ENCODE measurements around the gene DBNDD2. TPM values are rescaled to one million over a fixed set of nuclear protein-coding genes. Genes with fewer than 3 reads are reported as not detected.

Gene DBNDD2
- total and polyA plus RNA-seq, 5 donors, result 163 to 228 (median 180) TPM

GRCh38 chr20:45378191-45378590, 29.9 kb upstream of the DBNDD2 start, which contains the start of gene TP53TG5:
TP53TG5 (minus strand) TSS chr20:45378325; CDS start chr20:45378236, 89 bp downstream.
- no peak for ATAC-seq
- Histone ChIP-seq H3K4me3 (ENCODE audit: low read length) (no peak within 1 kb of the TSS), H3K27ac (ENCODE audit: low read length) (no peak within 1 kb of the TSS), H3K4me1 (ENCODE audit: control insufficient read depth, insufficient read depth, low read length) (no peaks in the 10 kb centered on the region), H3K9me3 (ENCODE audit: control insufficient read depth, low read length) (no peaks in the 10 kb centered on the region), H3K27me3 (ENCODE audit: control insufficient read depth, insufficient read depth) (no peaks in the 10 kb centered on the region)
- intact Hi-C loops (cut with DNase I), result loop anchor here in 2 of 4 donors (5.0 to 10.0 kb wide), 2 partner anchors 57 to 59 kb away; no protein-coding TSS in a partner anchor
- 85% methylated on average over 1 of the region's 1 CpG for WGBS
- DNase-seq, result no peak

- H3K9me3 ChIP-seq (ENCODE audit: control insufficient read depth, low read length), result no peaks in the 10 kb centered on the region
- H3K4me3 ChIP-seq (ENCODE audit: low read length), result no peak overlapping the region
- DNase-seq, result no peak
- 87% methylated on average over 1 of the region's 1 CpG for WGBS
- intact Hi-C loops (cut with DNase I), result no loop called here
- H3K27ac ChIP-seq (ENCODE audit: low read length), result no peak overlapping the region
- no peaks in the 10 kb centered on the region for H3K27me3 ChIP-seq (ENCODE audit: control insufficient read depth, insufficient read depth)
- no peaks in the 10 kb centered on the region for H3K4me1 ChIP-seq (ENCODE audit: control insufficient read depth, insufficient read depth, low read length)
- ATAC-seq, result no peak
Measured at GRCh38 chr20:45387274-45387673, 20.8 kb upstream of the DBNDD2 start.

- intact Hi-C loops (cut with DNase I), result no loop called here
- Histone ChIP-seq H3K27ac (ENCODE audit: low read length) (no peak overlapping the region), H3K27me3 (ENCODE audit: control insufficient read depth, insufficient read depth) (no peaks in the 10 kb centered on the region), H3K4me3 (ENCODE audit: low read length) (no peak overlapping the region), H3K9me3 (ENCODE audit: control insufficient read depth, low read length) (no peaks in the 10 kb centered on the region), H3K4me1 (ENCODE audit: control insufficient read depth, insufficient read depth, low read length) (no peaks in the 10 kb centered on the region)
- ATAC-seq (no peak), DNase-seq (no peak)
- 95% methylated on average over 2 of the region's 2 CpGs for WGBS
Measured at GRCh38 chr20:45390931-45391330, 17.2 kb upstream of the DBNDD2 start.

GRCh38 chr20:45391559-45391958, 16.5 kb upstream of the DBNDD2 start:
- H3K27ac ChIP-seq (ENCODE audit: low read length), result no peak overlapping the region
- WGBS, result 64% methylated on average over 2 of the region's 2 CpGs
- ATAC-seq (no peak), DNase-seq (no peak)
- no peaks in the 10 kb centered on the region for H3K9me3 ChIP-seq (ENCODE audit: control insufficient read depth, low read length)
- intact Hi-C loops (cut with DNase I), result no loop called here
- no peaks in the 10 kb centered on the region for H3K27me3 ChIP-seq (ENCODE audit: control insufficient read depth, insufficient read depth)
- no peak overlapping the region for H3K4me3 ChIP-seq (ENCODE audit: low read length)
- H3K4me1 ChIP-seq (ENCODE audit: control insufficient read depth, insufficient read depth, low read length), result no peaks in the 10 kb centered on the region

- no peaks in the 10 kb centered on the region for H3K9me3 ChIP-seq (ENCODE audit: control insufficient read depth, low read length)
- no peaks in the 10 kb centered on the region for H3K4me1 ChIP-seq (ENCODE audit: control insufficient read depth, insufficient read depth, low read length)
- no peak for DNase-seq
- no peaks in the 10 kb centered on the region for H3K27me3 ChIP-seq (ENCODE audit: control insufficient read depth, insufficient read depth)
- 81% methylated on average over 3 of the region's 3 CpGs for WGBS
- no peak overlapping the region for H3K27ac ChIP-seq (ENCODE audit: low read length)
- ATAC-seq, result no peak
- no peak overlapping the region for H3K4me3 ChIP-seq (ENCODE audit: low read length)
- intact Hi-C loops (cut with DNase I), result no loop called here
Measured at GRCh38 chr20:45392733-45393132, 15.4 kb upstream of the DBNDD2 start.

GRCh38 chr20:45394221-45395113, 13.6 kb upstream of the DBNDD2 start:
- Histone ChIP-seq H3K27me3 (ENCODE audit: control insufficient read depth, insufficient read depth) (no peaks in the 10 kb centered on the region), H3K4me1 (ENCODE audit: control insufficient read depth, insufficient read depth, low read length) (no peaks in the 10 kb centered on the region), H3K9me3 (ENCODE audit: control insufficient read depth, low read length) (no peaks in the 10 kb centered on the region), H3K4me3 (ENCODE audit: low read length) (no peak overlapping the region), H3K27ac (ENCODE audit: low read length) (no peak overlapping the region)
- ATAC-seq, result peak in 1 of 2 donors; percentile 13
- 83% methylated on average over 21 of the region's 21 CpGs for WGBS
- no peak for DNase-seq
- intact Hi-C loops (cut with DNase I), result no loop called here

GRCh38 chr20:45395114-45395415, 13.0 kb upstream of the DBNDD2 start:
- Histone ChIP-seq H3K27me3 (ENCODE audit: control insufficient read depth, insufficient read depth) (no peaks in the 10 kb centered on the region), H3K27ac (ENCODE audit: low read length) (no peak overlapping the region), H3K9me3 (ENCODE audit: control insufficient read depth, low read length) (no peaks in the 10 kb centered on the region), H3K4me1 (ENCODE audit: control insufficient read depth, insufficient read depth, low read length) (no peaks in the 10 kb centered on the region), H3K4me3 (ENCODE audit: low read length) (no peak overlapping the region)
- WGBS, result 88% methylated on average over 7 of the region's 7 CpGs
- ATAC-seq (peak in 1 of 2 donors; percentile 26), DNase-seq (no peak)
- intact Hi-C loops (cut with DNase I), result no loop called here

GRCh38 chr20:45399018-45399417, 9.1 kb upstream of the DBNDD2 start:
- no peaks in the 10 kb centered on the region for H3K4me1 ChIP-seq (ENCODE audit: control insufficient read depth, insufficient read depth, low read length)
- H3K27ac ChIP-seq (ENCODE audit: low read length), result no peak overlapping the region
- intact Hi-C loops (cut with DNase I), result no loop called here
- no peaks in the 10 kb centered on the region for H3K27me3 ChIP-seq (ENCODE audit: control insufficient read depth, insufficient read depth)
- ATAC-seq (no peak), DNase-seq (no peak)
- 100% methylated on average over 1 of the region's 1 CpG for WGBS
- no peak overlapping the region for H3K4me3 ChIP-seq (ENCODE audit: low read length)
- no peaks in the 10 kb centered on the region for H3K9me3 ChIP-seq (ENCODE audit: control insufficient read depth, low read length)

- 96% methylated on average over 6 of the region's 6 CpGs for WGBS
- Histone ChIP-seq H3K4me1 (ENCODE audit: control insufficient read depth, insufficient read depth, low read length) (no peaks in the 10 kb centered on the region), H3K27ac (ENCODE audit: low read length) (no peak overlapping the region), H3K27me3 (ENCODE audit: control insufficient read depth, insufficient read depth) (no peaks in the 10 kb centered on the region), H3K4me3 (ENCODE audit: low read length) (no peak overlapping the region), H3K9me3 (ENCODE audit: control insufficient read depth, low read length) (no peaks in the 10 kb centered on the region)
- ATAC-seq, result no peak
- no peak for DNase-seq
- intact Hi-C loops (cut with DNase I), result no loop called here
Measured at GRCh38 chr20:45400346-45401031, 7.6 kb upstream of the DBNDD2 start.

GRCh38 chr20:45402946-45403345, 5.1 kb upstream of the DBNDD2 start:
- H3K27ac ChIP-seq (ENCODE audit: low read length), result no peak overlapping the region
- no peaks in the 10 kb centered on the region for H3K9me3 ChIP-seq (ENCODE audit: control insufficient read depth, low read length)
- H3K4me3 ChIP-seq (ENCODE audit: low read length), result no peak overlapping the region
- no peaks in the 10 kb centered on the region for H3K4me1 ChIP-seq (ENCODE audit: control insufficient read depth, insufficient read depth, low read length)
- no peak for ATAC-seq
- intact Hi-C loops (cut with DNase I), result no loop called here
- H3K27me3 ChIP-seq (ENCODE audit: control insufficient read depth, insufficient read depth), result no peaks in the 10 kb centered on the region
- no peak for DNase-seq
- whole genome bisulfite sequencing, result 96% methylated on average over 1 of the region's 1 CpG

- H3K4me3 ChIP-seq (ENCODE audit: low read length), result no peak overlapping the region
- no peaks in the 10 kb centered on the region for H3K9me3 ChIP-seq (ENCODE audit: control insufficient read depth, low read length)
- H3K27me3 ChIP-seq (ENCODE audit: control insufficient read depth, insufficient read depth), result no peaks in the 10 kb centered on the region
- H3K4me1 ChIP-seq (ENCODE audit: control insufficient read depth, insufficient read depth, low read length), result no peaks in the 10 kb centered on the region
- DNase-seq (no peak), ATAC-seq (no peak)
- 75% methylated on average over 1 of the region's 1 CpG for WGBS
- intact Hi-C loops (cut with DNase I), result no loop called here
- no peak overlapping the region for H3K27ac ChIP-seq (ENCODE audit: low read length)
Measured at GRCh38 chr20:45404438-45404837, 3.7 kb upstream of the DBNDD2 start.
